NB4 (cell line): ENCODE results near the gene CBX4.

Source experiments
- DNase-seq: peaks from one replicate; pipeline ENCODE4 v3.0.0; 2010; ENCODE audit warnings: low read depth
- H3K4me3 ChIP-seq: one replicate; pipeline ENCODE4 v1.5.1; 2011; ENCODE audit warnings: mild to moderate bottlenecking, low read depth, low read length, moderate library complexity
- CTCF ChIP-seq: IDR thresholded peaks from one replicate; pipeline ENCODE4 v1.5.1; 2012; ENCODE audit warnings: low read depth, low read length
- MYC ChIP-seq: IDR thresholded peaks from 2 replicates; pipeline ENCODE4 v1.6.1; 2011; ENCODE audit warnings: low read depth, low read length
- POLR2A ChIP-seq: IDR thresholded peaks from 2 replicates; pipeline ENCODE4 v1.6.1; 2011; ENCODE audit warnings: mild to moderate bottlenecking; ENCODE audit not compliant: insufficient read length; ENCODE audit errors: extremely low read depth
- TF ChIP-seq, protein P1 (sequence below): IDR thresholded peaks from 2 replicates; pipeline ENCODE4 v1.6.1; 2011; ENCODE audit warnings: low read depth, low read length

Gene CBX4

DNA sequence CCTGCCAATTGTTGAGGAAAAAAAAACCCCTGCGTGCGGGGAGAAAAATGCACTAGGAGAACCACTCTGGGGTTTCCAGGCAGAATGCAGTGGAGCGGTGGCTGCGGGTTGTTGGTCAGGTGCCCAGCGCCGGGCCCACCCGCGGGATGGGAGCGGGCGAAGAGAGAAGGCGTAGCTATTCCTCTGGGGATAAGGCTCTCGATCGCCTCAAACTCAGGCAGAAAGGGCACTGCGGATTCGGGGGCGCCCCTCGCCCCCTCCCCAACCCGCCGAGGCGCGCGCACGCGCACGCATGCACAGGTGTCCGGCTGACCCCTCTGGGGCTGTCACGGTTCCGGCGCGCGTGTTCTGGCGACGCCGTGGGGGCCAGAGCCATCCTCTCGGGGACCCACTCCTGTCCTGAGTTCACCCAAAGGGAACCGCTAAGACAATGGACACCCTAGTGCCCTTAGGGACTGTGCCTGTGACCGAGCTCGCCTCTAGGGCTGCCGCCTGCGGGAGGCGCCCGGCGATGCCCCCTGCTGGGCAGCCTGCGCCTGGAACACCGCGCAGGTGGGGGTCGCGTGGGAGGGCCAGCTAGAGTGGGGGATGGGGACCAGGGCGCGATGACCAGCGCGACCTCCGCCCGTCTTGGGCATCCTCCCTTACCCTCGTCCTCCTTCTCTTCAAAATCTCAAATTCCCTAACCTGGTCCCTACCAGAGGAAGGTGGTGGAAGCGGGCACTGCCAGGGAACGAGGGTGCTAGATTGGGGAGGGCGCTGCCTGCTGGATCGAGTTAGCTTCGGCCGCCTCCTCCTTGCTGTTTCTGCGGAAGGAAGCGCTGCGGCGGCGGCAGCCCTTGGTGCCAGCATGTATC is 28.0 kb downstream of the CBX4 start:
- DNase-seq: peak; percentile 74
- TF ChIP-seq POLR2A: no peak
- peak; percentile 21 for TF ChIP-seq CTCF
- TF ChIP-seq, protein P1, sequence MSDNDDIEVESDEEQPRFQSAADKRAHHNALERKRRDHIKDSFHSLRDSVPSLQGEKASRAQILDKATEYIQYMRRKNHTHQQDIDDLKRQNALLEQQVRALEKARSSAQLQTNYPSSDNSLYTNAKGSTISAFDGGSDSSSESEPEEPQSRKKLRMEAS: no peak
- no peak for TF ChIP-seq MYC
- H3K4me3 ChIP-seq: no peak overlapping the region

GRCh38 chr17:79810130-79811010 is 28.9 kb downstream of the CBX4 start:
- no peak for TF ChIP-seq MYC
- no peak for TF ChIP-seq POLR2A
- no peak for TF ChIP-seq CTCF
- TF ChIP-seq, protein P1: no peak
- peak; percentile 84 for DNase-seq
- no peak overlapping the region for H3K4me3 ChIP-seq

GRCh38 chr17:79809530-79810129 is 29.6 kb downstream of the CBX4 start:
- no peak for DNase-seq
- H3K4me3 ChIP-seq: no peak overlapping the region
- TF ChIP-seq MYC (no peak), CTCF (no peak), POLR2A (no peak)
- TF ChIP-seq, protein P1: no peak

DNA sequence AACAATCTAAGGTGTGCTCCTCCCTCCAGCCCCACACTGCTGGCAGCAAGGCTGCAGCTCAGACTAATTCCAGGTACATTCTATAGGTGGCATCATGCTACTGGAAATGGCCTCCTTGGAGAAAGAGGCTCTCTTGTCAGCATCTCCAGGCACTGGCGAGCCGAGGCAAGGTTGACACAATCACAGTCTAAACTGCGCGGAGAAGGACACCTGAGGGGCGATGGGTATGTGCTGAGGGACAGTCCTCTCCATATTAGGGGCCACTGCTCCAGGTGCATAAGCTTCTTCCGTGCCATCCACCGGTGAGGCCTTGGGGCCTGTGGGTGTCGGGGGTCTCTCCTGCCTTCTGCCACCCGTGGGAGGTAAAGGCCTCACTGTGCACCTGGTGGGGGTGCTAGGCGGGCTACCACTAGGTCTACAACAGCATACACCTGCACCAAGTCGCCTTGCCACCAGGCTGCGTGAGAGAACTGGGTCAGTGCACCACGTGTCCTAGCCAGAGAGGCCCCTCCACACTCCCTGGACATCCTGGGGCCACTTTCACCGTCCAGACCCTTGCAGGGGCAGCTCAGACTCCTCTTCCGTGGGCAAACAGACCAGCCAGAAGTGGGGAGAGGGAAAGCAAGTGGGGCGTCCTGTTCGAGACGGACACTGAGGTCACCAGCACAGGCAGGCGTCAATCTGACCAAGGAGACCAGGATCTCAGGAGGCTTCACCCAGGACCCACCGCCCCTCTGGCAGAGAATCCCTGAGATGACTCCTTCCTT is 30.3 kb downstream of the CBX4 start:
- TF ChIP-seq, protein P1: no peak
- TF ChIP-seq CTCF: peak; percentile 19
- no peak overlapping the region for H3K4me3 ChIP-seq
- peak; percentile 57 for DNase-seq
